ENCODE measurements around the gene CEP135.

DNA sequence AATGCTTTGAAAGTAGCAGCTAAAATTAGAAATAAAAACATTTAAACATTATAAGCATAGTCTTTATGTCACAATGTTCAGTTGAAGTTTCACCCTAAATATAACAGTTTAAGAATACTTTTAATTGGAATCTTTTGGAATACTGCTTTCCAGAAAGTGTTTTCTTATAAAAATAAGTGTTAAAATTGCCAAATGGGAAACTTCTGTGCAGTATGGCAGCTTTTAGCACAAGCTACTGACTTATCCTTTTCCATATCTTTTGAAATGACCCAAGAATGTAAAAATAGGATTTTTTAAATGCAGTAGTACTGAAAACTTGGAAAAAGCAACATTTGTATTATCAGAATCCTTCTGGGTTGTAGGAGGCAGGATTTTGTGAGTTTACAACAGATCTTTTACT is 34.2 kb downstream of the CEP135 start:
- TF ChIP-seq, protein P1, sequence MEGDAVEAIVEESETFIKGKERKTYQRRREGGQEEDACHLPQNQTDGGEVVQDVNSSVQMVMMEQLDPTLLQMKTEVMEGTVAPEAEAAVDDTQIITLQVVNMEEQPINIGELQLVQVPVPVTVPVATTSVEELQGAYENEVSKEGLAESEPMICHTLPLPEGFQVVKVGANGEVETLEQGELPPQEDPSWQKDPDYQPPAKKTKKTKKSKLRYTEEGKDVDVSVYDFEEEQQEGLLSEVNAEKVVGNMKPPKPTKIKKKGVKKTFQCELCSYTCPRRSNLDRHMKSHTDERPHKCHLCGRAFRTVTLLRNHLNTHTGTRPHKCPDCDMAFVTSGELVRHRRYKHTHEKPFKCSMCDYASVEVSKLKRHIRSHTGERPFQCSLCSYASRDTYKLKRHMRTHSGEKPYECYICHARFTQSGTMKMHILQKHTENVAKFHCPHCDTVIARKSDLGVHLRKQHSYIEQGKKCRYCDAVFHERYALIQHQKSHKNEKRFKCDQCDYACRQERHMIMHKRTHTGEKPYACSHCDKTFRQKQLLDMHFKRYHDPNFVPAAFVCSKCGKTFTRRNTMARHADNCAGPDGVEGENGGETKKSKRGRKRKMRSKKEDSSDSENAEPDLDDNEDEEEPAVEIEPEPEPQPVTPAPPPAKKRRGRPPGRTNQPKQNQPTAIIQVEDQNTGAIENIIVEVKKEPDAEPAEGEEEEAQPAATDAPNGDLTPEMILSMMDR (IDR thresholded peaks at IDR 0.05; ENCODE audit: poor library complexity, severe bottlenecking): no peak
- TF ChIP-seq SMC3 (conservative IDR thresholded peaks at IDR 0.05; ENCODE audit: poor library complexity): no peak
- no peak for TF ChIP-seq EZH2 (IDR thresholded peaks at IDR 0.05; ENCODE audit: borderline replicate concordance, insufficient read depth, low read length, poor library complexity, severe bottlenecking)
